Stimulated activated naive CD4-positive, alpha-beta T cell treated with Interleukin-2 at 50 U/mL for 16 hours (primary cell): ENCODE results near the gene HYAL2.
"Not testable (repeated sequence)": the region's sequence is repeated elsewhere in the genome, so short reads cannot be mapped to it uniquely, and the experiment has no call there.

Experiments
- DNase-seq: peaks from one replicate; lab custom pipeline; 2025; lab: John Stamatoyannopoulos, UW

Gene HYAL2

GRCh38 chr3:50312041-50312440, 10.5 kb downstream of the HYAL2 start:
- not testable (repeated sequence) for DNase-seq

- DNase-seq = no peak
Observed at GRCh38 chr3:50304601-50305000, 17.9 kb downstream of the HYAL2 start.

- DNase-seq = no peak
Observed at GRCh38 chr3:50303013-50303815, 19.3 kb downstream of the HYAL2 start, which contains the start of gene HYAL1. TSS of gene HYAL1 (minus strand) at chr3:50303574. CDS start at chr3:50302956, 618 bp downstream.

- no peak for DNase-seq
Observed at GRCh38 chr3:50302095-50303012, 20.2 kb downstream of the HYAL2 start.

- DNase-seq = no peak
Observed at GRCh38 chr3:50300681-50301254, 21.8 kb downstream of the HYAL2 start.

- DNase-seq = no peak
Observed at GRCh38 chr3:50299929-50300680, 22.4 kb downstream of the HYAL2 start.

- DNase-seq = no peak
Observed at GRCh38 chr3:50299638-50299928, 23.0 kb downstream of the HYAL2 start.

- DNase-seq = peak; percentile 99
Observed at GRCh38 chr3:50298836-50299637, 23.5 kb downstream of the HYAL2 start, which contains the start of the genes HYAL3 and NAA80. TSS of gene HYAL3 (minus strand) at chr3:50299405. CDS start at chr3:50295602, 3,803 bp downstream. TSS of gene NAA80 (minus strand) at chr3:50299405. CDS start at chr3:50297463, 1,942 bp downstream.

GRCh38 chr3:50297896-50298725, 24.4 kb downstream of the HYAL2 start:
- DNase-seq = no peak

GRCh38 chr3:50297384-50297775, 25.2 kb downstream of the HYAL2 start:
- DNase-seq = no peak

- no peak for DNase-seq
Observed at GRCh38 chr3:50296721-50297383, 25.7 kb downstream of the HYAL2 start.

- DNase-seq = no peak
Observed at GRCh38 chr3:50295553-50296431, 26.8 kb downstream of the HYAL2 start.

GRCh38 chr3:50294492-50295403, 27.8 kb downstream of the HYAL2 start:
- DNase-seq = no peak

- no peak for DNase-seq
Observed at GRCh38 chr3:50294089-50294488, 28.5 kb downstream of the HYAL2 start.

- DNase-seq = no peak
Observed at GRCh38 chr3:50293079-50293801, 29.3 kb downstream of the HYAL2 start.
